AML-193 (cell line): ENCODE measurements around the gene FAM120C.

Experiments used
- DNase-seq, 2 experiments: peaks; one replicate each; lab custom pipeline; 2025; lab: John Stamatoyannopoulos, UW

FAM120C gene

DNA sequence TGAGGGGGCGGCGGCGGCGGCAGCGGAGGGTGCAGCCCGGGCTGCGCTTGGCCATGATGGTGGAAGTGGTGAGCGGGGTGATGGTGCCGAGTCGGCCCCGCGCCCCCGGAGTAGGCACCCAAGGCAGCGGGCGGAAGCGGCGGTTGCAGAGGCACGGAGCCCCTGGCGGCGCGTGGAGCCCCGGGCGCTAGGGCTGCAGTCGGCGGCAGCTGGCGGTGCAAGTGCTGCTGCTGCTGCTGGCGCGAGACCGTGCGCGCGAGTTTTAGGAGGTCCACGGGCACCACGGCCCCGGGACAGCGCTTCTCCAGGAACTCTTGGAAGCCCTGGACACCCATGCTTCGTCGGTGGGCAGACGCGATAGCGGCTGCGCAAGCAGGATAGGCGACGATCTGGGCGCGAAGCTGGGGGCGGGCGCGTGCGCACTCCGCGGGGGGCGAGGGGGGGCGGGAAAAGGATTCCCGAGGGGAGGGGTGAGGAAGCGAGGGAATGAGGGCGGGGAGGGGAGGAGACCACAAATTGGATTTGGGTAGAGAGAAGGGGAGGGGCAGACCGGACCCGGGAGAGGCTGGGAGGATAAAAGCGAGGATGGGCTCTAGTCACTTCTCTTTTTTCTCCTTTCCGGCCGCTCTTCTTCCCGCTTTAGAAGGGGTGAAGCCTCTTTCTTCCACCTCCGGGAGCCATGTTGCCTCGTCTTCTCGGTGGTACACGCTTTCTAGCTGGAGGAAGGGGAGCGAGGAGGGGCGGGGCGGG lies at the start of gene FAM120C:
Gene FAM120C (minus strand): TSS at position 391 of the 750 bp plus-strand sequence. CDS start 56 bp downstream, at position 335.
- peak; percentile 47 to 55 for DNase-seq

GRCh38 chrX:54230435-54231148 lies 47.5 kb upstream of the FAM120C start:
- no peak for DNase-seq

GRCh38 chrX:54223581-54223980 lies 40.5 kb upstream of the FAM120C start:
- DNase-seq: no peak

DNA sequence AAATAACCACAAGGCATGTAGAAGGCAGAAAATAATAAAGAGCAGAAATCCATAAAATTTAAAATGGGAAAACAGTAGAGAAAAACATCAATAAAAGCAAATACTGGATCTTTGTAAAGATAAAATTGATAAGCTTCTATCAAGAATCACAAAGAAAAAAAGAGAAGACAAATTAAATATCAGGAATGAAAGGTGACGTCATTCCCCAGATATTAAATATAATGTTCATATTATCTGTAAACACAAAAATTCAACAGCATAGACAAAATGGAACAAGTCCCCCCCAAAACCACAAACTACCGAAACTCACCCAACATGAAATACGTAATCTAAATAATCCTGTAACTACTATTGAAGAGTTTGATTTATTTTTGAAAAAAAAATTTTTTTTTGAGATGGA lies 30.5 kb upstream of the FAM120C start:
- no peak for DNase-seq

- no peak for DNase-seq
Measured at GRCh38 chrX:54208531-54208930, 25.5 kb upstream of the FAM120C start.

DNA sequence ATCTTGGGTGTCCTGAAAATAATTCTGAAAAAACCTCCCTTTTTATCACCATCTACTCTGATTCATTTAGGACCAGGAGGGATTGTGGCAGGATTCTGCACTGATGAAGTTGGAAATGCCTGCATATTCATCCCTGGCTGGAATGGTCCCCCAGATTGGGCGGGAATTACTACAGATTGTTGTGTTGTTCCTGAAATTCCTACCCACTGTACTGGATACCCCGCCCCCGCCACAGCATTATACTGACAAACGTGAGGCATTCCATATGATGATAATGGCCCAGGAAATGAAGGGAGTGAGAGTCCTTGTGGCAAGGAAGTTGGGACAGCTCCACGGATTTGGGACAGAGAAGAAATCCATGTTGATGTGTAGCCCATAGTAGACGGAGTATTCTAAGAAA lies 15.2 kb upstream of the FAM120C start:
- DNase-seq: no peak

GRCh38 chrX:54194982-54195588 lies 12.0 kb upstream of the FAM120C start:
- DNase-seq: no peak

GRCh38 chrX:54193085-54193821 lies 10.2 kb upstream of the FAM120C start:
- no peak for DNase-seq

GRCh38 chrX:54184474-54184873 lies 1.4 kb upstream of the FAM120C start:
- DNase-seq: no peak

DNA sequence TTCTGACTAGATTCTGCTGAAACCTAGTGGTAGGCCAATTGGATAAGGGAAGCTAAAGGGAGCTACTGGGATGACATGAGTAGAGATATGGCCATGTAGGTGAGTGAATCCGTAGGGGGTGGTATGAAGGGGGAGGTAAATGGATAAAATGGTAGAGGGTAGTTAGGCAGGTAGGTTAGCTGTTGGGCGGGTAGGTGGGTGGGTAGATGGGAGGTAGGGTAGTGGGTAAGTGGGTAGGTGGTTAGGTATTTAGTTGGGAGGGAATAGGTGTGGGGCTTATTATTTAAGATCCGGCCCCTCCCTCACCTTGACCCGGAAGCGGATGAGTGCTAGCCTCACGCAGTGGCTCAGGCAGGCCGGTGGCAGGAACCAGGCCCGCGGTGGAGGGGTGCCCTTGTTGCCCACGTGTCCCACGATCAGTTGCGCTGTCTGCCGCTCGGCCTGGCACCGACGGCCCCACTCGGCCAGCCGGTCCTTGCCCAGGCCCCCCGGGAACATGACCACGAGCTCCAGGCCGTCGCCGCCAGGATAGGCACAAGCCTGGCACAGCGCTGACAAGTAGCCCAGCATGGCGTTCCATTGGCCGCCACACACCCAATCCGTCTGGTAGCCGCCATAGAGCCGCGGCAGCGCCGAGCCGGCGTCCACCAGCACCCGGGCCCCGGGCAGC lies 725 bp downstream of the FAM120C start:
- DNase-seq: peak; percentile 10 to 12

DNA sequence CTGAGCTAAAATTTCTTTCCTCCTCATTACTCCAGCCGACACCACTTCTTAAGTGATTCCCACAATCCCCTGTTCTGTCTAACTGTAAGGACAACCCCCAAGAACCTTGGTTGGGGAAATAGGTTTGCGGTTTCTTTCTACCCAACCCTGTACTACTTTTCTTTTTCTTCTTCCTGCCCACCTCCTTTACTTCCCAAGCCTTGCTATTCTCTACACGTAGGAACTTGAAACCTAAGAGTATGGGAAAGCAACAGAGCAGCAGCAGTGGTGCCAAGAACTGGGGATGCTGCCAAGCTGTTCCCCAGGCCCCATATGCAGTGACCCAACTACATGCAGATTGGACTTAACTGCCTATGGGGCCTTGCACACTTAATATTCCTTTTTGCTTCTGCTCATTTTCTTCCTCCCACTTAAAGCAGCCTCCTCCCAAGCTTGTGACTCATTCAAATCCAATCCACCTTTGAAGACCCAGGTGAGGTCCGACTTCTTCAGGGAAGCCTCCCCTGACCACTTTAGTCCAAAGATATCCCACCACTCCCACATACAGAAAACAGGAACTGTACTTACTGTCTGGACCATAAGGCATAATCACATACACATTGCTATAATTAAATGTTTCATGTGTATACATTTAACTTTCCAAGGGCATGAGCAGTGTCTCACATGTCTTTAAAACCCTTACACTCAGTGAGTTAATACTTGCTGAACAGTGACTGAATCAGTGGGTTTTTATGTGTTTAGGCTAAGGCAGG lies 1.7 kb downstream of the FAM120C start:
- no peak for DNase-seq

- no peak for DNase-seq
Measured at GRCh38 chrX:54180403-54180802, 2.7 kb downstream of the FAM120C start.

GRCh38 chrX:54178100-54178940 lies 4.7 kb downstream of the FAM120C start:
- no peak for DNase-seq

- DNase-seq: no peak
Measured at GRCh38 chrX:54177306-54177705, 5.7 kb downstream of the FAM120C start.

- no peak for DNase-seq
Measured at GRCh38 chrX:54173791-54174190, 9.3 kb downstream of the FAM120C start.

DNA sequence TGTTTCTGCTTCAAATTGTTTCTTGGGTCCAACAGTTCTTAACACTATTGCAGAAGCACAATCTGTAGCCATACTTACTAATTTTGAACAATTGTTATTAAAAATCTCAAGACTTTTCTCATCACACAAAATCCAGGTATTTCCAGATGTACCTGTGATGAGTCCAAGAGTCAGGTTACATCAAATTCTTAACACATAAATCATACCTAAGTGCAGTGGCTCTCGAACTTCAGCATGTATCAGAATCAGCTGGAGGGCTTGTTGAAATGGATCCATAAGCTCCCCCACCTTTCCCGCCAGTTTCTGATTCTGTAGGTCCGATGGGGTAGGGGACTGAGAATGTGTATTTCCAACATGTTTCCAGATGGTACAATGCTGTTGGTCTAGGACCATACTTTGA lies 10.6 kb downstream of the FAM120C start:
- DNase-seq: no peak

DNA sequence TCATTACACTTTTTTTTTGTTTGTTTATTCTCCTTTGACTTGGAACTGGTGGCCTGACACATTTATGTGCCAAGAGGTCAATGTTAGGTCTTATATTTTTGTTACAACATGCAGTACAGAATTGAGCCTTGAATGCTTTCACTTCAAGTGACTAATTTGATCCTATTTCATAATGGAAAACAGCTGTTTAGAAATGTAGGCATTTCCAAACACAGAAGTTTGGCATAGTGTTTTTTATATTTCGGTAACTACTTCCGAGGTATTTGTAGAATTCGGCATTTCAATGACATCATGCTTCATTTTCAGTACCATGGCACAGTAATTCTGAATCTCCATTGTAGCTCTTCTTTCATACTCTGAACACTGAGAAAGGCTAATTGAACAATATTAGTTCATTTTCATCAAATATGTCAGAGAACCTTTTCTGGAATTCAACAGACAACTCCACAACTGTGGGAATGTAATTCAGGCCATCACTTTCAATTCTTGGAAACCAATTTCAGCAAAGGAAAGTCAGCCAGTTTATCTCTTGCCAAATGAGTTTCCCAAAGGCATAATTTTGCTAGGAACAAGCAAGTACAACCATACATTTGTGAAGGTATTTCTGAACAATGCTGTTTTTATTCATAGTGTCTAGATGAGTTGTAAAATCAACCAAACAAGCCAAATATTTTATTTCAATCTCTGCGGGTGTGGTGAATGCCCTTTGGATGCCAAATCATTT lies 11.4 kb downstream of the FAM120C start:
- DNase-seq: no peak

DNA sequence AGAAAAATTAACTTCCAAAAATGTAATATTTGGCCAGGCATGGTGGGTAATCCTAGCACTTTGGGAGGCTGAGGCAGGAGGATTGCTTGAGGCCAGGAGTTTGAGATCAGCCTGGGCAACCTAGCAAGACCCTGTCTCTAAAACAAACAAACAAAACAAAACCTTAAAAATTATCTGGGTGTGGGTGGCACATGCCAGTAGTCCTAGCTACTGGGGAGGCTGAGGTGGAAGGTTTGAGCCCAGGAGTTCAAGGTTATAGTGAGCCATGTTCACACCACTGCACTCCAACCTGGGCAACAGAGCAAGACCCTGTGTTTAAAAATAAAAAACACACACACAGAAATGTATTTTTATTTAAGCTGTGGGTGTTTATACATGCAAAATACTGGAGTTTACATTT lies 12.0 kb downstream of the FAM120C start:
- DNase-seq: no peak

GRCh38 chrX:54166915-54167314 lies 16.1 kb downstream of the FAM120C start:
- no peak for DNase-seq
